HepG2 (cell line): ENCODE data around the gene TOM1L2. TPM values are rescaled to one million over a fixed set of nuclear protein-coding genes. Genes with fewer than 3 reads are reported as not detected.
A peak's percentile ranks its signal among the peaks of the same experiment; 100 is the strongest.

Source experiments
- ASH2L ChIP-seq: fragments of 300-600, 200-600 bp; sonication (generic); IDR thresholded peaks from 2 replicates; pipeline ENCODE4 v1.7.0; 2017; ENCODE audit warnings: low read depth, mild to moderate bottlenecking, moderate library complexity, mixed read lengths, low read length; ENCODE audit not compliant: insufficient read length
- BCL6 ChIP-seq: IDR thresholded peaks from 2 replicates; pipeline ENCODE4 v1.6.1; 2016; ENCODE audit warnings: missing genetic modification reagents, missing compliant biosample characterization
- CBX5 ChIP-seq: sonication (generic); formaldehyde crosslinking; IDR thresholded peaks from 2 replicates; pipeline ENCODE4 v1.4.0; 2020; ENCODE audit warnings: missing genetic modification reagents, borderline replicate concordance
- CREB1 ChIP-seq, 2 experiments: fragments of 450-650 bp in 1 of 2; IDR thresholded peaks; 2 replicates each; pipeline ENCODE4 v1.6.1; 2016 to 2017; ENCODE audit warnings: control low read depth in 1 of 2, mild to moderate bottlenecking in 1 of 2, missing compliant biosample characterization in 1 of 2, missing genetic modification characterization in 1 of 2
- GABPA ChIP-seq, 2 experiments: IDR thresholded peaks; 2 replicates each; pipeline ENCODE4 v1.6.1; 2011 to 2016; ENCODE audit warnings: low read depth in 2 of 2, low read length in 1 of 2, missing biosample characterization in 1 of 2, missing genetic modification characterization in 1 of 2
- NONO ChIP-seq, 2 experiments: fragments of 450-650 bp in 1 of 2; sonication (generic) in 1 of 2; formaldehyde crosslinking in 1 of 2; IDR thresholded peaks in 1 of 2; conservative IDR thresholded peaks in 1 of 2; 2 replicates each; pipeline versions ENCODE4 v1.6.1 to v1.8.0; 2017 to 2022; ENCODE audit warnings: mild to moderate bottlenecking in 1 of 2, missing genetic modification reagents in 1 of 2, moderate library complexity in 1 of 2
- PHF20 ChIP-seq: sonication (generic); formaldehyde crosslinking; IDR thresholded peaks from 2 replicates; pipeline ENCODE4 v1.5.0; 2020; ENCODE audit warnings: mild to moderate bottlenecking, missing genetic modification reagents
- PHF8 ChIP-seq: sonication (generic); formaldehyde crosslinking; IDR thresholded peaks from 2 replicates; pipeline ENCODE4 v1.5.0; 2020; ENCODE audit warnings: missing genetic modification reagents
- RXRB ChIP-seq: IDR thresholded peaks from 2 replicates; pipeline ENCODE4 v1.6.1; 2016; ENCODE audit warnings: borderline replicate concordance, missing genetic modification reagents, missing compliant biosample characterization
- SMAD9 ChIP-seq: sonication (generic); formaldehyde crosslinking; IDR thresholded peaks from 2 replicates; pipeline ENCODE4 v1.5.1; 2020; ENCODE audit warnings: mild to moderate bottlenecking, missing genetic modification reagents
- SP2 ChIP-seq: sonication (generic); formaldehyde crosslinking; IDR thresholded peaks from 2 replicates; pipeline ENCODE4 v1.5.1; 2020; ENCODE audit warnings: mild to moderate bottlenecking, missing genetic modification reagents
- TBX3 ChIP-seq: fragments of 450-650 bp; IDR thresholded peaks from 2 replicates; pipeline ENCODE4 v1.6.1; 2017; ENCODE audit warnings: antibody characterized with exemption, mild to moderate bottlenecking, inconsistent platforms, borderline replicate concordance
- ZBTB1 ChIP-seq: sonication (generic); formaldehyde crosslinking; IDR thresholded peaks from 2 replicates; pipeline ENCODE4 v1.4.0; 2020; ENCODE audit warnings: missing genetic modification reagents, borderline replicate concordance
- ZNF468 ChIP-seq: sonication (generic); formaldehyde crosslinking; IDR thresholded peaks from 2 replicates; pipeline ENCODE4 v1.8.0; 2022; ENCODE audit warnings: mild to moderate bottlenecking, moderate library complexity, missing genetic modification reagents
- ZNF547 ChIP-seq: sonication (generic); formaldehyde crosslinking; IDR thresholded peaks from 2 replicates; pipeline ENCODE4 v1.5.1; 2020; ENCODE audit warnings: mild to moderate bottlenecking, missing genetic modification reagents
- ZNF773 ChIP-seq: sonication (generic); formaldehyde crosslinking; IDR thresholded peaks from 2 replicates; pipeline ENCODE4 v1.4.0; 2020; ENCODE audit warnings: missing genetic modification reagents, borderline replicate concordance
- polyA plus RNA-seq, 8 experiments: library from polyadenylated mRNA; depleted of rRNA in 3 of 8; stranded (reverse) in 7 of 8; unstranded in 1 of 8; fragments of >200 nt; fragmentation: Illumina TruSeq in 4 of 8; extraction: Trizol in 4 of 8; gene quantifications; 2 replicates each; pipeline versions ENCODE4 v1.2.1 to v1.2.3, GENCODE V29; 2011 to 2016; ENCODE audit warnings: low read depth in 4 of 8, missing spikeins in 1 of 8, mixed read lengths in 1 of 8; ENCODE audit not compliant: insufficient read depth in 1 of 8
- total RNA-seq, 5 experiments: library from RNA; depleted of rRNA; stranded (reverse); fragments of >200 nt; fragmentation: Illumina TruSeq; extraction: Trizol; gene quantifications; 2 replicates each; pipeline ENCODE4 v1.2.3, GENCODE V29; 2016; ENCODE audit warnings: low read depth in 1 of 5
- TF ChIP-seq, protein P1 (sequence below): IDR thresholded peaks from 2 replicates; pipeline ENCODE4 v1.6.1; 2016
- TF ChIP-seq, protein P2 (sequence below): sonication (generic); formaldehyde crosslinking; IDR thresholded peaks from 2 replicates; pipeline ENCODE4 v1.5.0; 2020; ENCODE audit warnings: missing genetic modification reagents, mild to moderate bottlenecking, borderline replicate concordance
- TF ChIP-seq, protein P3 (sequence below): IDR thresholded peaks from 2 replicates; pipeline ENCODE4 v1.6.1; 2018; ENCODE audit warnings: missing genetic modification reagents, mild to moderate bottlenecking, missing compliant biosample characterization
- TF ChIP-seq, protein P4 (sequence below): sonication (generic); formaldehyde crosslinking; IDR thresholded peaks from 2 replicates; pipeline ENCODE4 v1.4.0; 2020; ENCODE audit warnings: missing genetic modification reagents

TOM1L2 gene
- total and polyA plus RNA-seq, 2 of the 13 experiments (the other 11 are each of a cell fraction or from before 2014, with no cell fraction given): 4.7 to 7.4 TPM

DNA sequence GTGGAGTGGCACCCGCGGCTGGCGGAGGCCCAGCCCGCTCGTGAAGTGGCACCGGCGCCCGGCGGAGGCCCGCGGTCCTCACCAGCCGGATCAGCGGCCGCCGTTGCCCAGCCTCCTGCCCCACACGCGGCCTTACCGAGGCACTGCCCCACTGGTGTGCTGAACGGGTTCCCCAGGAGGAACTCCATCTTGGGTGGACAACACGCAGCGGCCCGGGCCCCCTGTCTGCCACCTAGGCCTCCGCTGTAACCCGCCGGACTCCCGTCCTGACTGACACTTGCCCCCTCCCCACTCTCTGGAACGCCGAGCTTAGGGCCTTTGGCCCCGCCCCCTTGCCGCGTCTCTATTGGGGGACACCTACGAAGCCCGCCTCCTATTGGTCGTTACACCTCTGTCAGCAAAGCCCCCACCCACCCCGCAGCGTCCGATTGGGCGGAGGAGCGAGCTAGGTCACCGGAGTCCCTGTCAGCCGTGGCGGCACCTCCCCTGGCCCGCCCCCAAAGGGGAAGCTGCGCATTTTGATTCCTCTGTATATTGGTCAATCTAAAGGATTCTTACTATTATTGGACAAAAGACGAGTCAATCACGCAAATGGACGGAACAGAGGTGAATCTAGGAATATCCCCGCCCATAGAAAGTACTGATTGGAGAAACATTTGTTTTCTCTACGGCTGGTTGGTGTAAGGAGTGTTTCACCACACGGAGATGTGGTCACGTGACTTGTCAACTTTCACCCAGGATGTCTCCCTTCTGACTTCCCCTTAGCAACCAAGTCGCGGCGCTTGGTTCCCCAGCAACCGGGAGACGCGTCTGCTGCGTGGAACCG, at the start of gene TOM1L2, which contains the start of gene DRC3 (continued):
- peak; percentile 21 for TF ChIP-seq ASH2L
- peak; percentile 35 for TF ChIP-seq GABPA (IDR thresholded peaks at IDR 0.05; ENCODE audit: low read depth, low read length)
- TF ChIP-seq GABPA (CRISPR knock-in tag; IDR thresholded peaks at IDR 0.05; ENCODE audit: low read depth): peak; percentile 86
- no peak for TF ChIP-seq ZBTB1
- TF ChIP-seq, protein P1, sequence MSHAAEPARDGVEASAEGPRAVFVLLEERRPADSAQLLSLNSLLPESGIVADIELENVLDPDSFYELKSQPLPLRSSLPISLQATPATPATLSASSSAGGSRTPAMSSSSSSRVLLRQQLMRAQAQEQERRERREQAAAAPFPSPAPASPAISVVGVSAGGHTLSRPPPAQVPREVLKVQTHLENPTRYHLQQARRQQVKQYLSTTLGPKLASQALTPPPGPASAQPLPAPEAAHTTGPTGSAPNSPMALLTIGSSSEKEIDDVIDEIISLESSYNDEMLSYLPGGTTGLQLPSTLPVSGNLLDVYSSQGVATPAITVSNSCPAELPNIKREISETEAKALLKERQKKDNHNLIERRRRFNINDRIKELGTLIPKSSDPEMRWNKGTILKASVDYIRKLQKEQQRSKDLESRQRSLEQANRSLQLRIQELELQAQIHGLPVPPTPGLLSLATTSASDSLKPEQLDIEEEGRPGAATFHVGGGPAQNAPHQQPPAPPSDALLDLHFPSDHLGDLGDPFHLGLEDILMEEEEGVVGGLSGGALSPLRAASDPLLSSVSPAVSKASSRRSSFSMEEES (CRISPR knock-in tag): peak; percentile 89
- peak; percentile 71 for TF ChIP-seq PHF20 (CRISPR knock-in tag)
- TF ChIP-seq ZNF468 (CRISPR knock-in tag): no peak
- peak; percentile 92 for TF ChIP-seq CREB1 (IDR thresholded peaks at IDR 0.05)
- peak; percentile 94 for TF ChIP-seq CREB1 (CRISPR knock-in tag; IDR thresholded peaks at IDR 0.05)
- TF ChIP-seq PHF8 (CRISPR knock-in tag): peak; percentile 77
- TF ChIP-seq, protein P2, sequence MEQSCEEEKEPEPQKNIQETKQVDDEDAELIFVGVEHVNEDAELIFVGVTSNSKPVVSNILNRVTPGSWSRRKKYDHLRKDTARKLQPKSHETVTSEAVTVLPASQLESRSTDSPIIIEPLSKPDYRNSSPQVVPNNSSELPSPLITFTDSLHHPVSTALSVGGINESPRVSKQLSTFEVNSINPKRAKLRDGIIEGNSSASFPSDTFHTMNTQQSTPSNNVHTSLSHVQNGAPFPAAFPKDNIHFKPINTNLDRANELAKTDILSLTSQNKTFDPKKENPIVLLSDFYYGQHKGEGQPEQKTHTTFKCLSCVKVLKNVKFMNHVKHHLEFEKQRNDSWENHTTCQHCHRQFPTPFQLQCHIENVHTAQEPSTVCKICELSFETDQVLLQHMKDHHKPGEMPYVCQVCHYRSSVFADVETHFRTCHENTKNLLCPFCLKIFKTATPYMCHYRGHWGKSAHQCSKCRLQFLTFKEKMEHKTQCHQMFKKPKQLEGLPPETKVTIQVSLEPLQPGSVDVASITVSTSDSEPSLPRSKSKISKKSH: peak; percentile 67; the same call in 1 of the 2 replicates
- TF ChIP-seq NONO (IDR thresholded peaks at IDR 0.05): no peak
- TF ChIP-seq NONO (CRISPR knock-in tag; conservative IDR thresholded peaks at IDR 0.05): peak; percentile 44; the same call in 1 of the 2 replicates
- no peak for TF ChIP-seq CBX5 (CRISPR knock-in tag)
- TF ChIP-seq SMAD9 (CRISPR knock-in tag): no peak
- TF ChIP-seq SP2 (CRISPR knock-in tag): peak; percentile 100
- TF ChIP-seq, protein P3, sequence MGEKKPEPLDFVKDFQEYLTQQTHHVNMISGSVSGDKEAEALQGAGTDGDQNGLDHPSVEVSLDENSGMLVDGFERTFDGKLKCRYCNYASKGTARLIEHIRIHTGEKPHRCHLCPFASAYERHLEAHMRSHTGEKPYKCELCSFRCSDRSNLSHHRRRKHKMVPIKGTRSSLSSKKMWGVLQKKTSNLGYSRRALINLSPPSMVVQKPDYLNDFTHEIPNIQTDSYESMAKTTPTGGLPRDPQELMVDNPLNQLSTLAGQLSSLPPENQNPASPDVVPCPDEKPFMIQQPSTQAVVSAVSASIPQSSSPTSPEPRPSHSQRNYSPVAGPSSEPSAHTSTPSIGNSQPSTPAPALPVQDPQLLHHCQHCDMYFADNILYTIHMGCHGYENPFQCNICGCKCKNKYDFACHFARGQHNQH (CRISPR knock-in tag): no peak
- TF ChIP-seq ZNF773: no peak
- 0 out of 2 replicates have a peak, but pooled peaks have one; percentile 31 for TF ChIP-seq ZNF547
- TF ChIP-seq TBX3: peak; percentile 89; the same call in 1 of the 2 replicates
- TF ChIP-seq, protein P4, sequence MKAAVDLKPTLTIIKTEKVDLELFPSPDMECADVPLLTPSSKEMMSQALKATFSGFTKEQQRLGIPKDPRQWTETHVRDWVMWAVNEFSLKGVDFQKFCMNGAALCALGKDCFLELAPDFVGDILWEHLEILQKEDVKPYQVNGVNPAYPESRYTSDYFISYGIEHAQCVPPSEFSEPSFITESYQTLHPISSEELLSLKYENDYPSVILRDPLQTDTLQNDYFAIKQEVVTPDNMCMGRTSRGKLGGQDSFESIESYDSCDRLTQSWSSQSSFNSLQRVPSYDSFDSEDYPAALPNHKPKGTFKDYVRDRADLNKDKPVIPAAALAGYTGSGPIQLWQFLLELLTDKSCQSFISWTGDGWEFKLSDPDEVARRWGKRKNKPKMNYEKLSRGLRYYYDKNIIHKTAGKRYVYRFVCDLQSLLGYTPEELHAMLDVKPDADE (CRISPR knock-in tag): no peak
- TF ChIP-seq RXRB: peak; percentile 81; the same call in 1 of the 2 replicates
- 0 out of 2 replicates have a peak, but pooled peaks have one; percentile 8 for TF ChIP-seq BCL6
